Esophagus squamous epithelium (tissue), 5 donors: ENCODE results near the gene MPP3. TPM values are rescaled to one million over a fixed set of nuclear protein-coding genes. Genes with fewer than 3 reads are reported as not detected.

Experiments used
- DNase-seq: peaks from one replicate; lab custom pipeline; 2025; lab: John Stamatoyannopoulos, UW
- H3K27ac ChIP-seq, 4 donors: fragments of 200-600 bp; sonication (generic); one replicate each; pipeline ENCODE4 v1.5.1; 2016 to 2019; ENCODE audit warnings: mild to moderate bottlenecking in 1 of 4
- H3K27me3 ChIP-seq, 4 donors: fragments of 200-600 bp; sonication (generic); 1 replicate in 3 of 4; 2 replicates in 1 of 4; pipeline versions ENCODE4 v1.5.1 to v1.6.0; 2017 to 2021; ENCODE audit warnings: antibody characterized with exemption in 1 of 4
- H3K36me3 ChIP-seq, 3 donors: fragments of 200-600 bp; sonication (generic); one replicate each; pipeline ENCODE4 v1.5.1; 2016 to 2019
- H3K4me1 ChIP-seq, 3 donors: fragments of 200-600 bp; sonication (generic); one replicate each; pipeline ENCODE4 v1.5.1; 2017 to 2019
- H3K4me3 ChIP-seq, 4 donors: fragments of 200-600 bp; sonication (generic); 1 replicate in 3 of 4; 2 replicates in 1 of 4; pipeline ENCODE4 v1.5.1; 2016 to 2019; ENCODE audit warnings: mild to moderate bottlenecking in 2 of 4, moderate library complexity in 1 of 4
- H3K9me3 ChIP-seq, 3 donors: fragments of 200-600 bp; sonication (generic); one replicate each; pipeline ENCODE4 v1.5.1; 2016 to 2019
- POLR2A ChIP-seq, 4 donors: fragments of 450-650 bp; IDR thresholded peaks; one replicate each; pipeline ENCODE4 v1.6.1; 2017; ENCODE audit warnings: antibody characterized with exemption in 4 of 4, mild to moderate bottlenecking in 4 of 4, moderate library complexity in 3 of 4
- WGBS, 2 donors: methylation state at CpG; one replicate each; pipeline ENCODE4 v1.1.5; 2018; 5-methylcytosine and 5-hydroxymethylcytosine counted together
- intact Hi-C: fragments of 100-400 bp; cut with DNase I; formaldehyde crosslinking; loops from one replicate; pipeline ENCODE4 v1.15.0; 2022
- total RNA-seq, 4 donors: library from RNA; depleted of rRNA; stranded (reverse); fragments of >200 nt; gene quantifications; one replicate each; pipeline ENCODE4 v1.1.0, GENCODE V29; 2016
- TF ChIP-seq, protein P1 (sequence below), 6 experiments: fragments of 450-650 bp in 4 of 6; fragments of 200-600 bp in 2 of 6; sonication (generic) in 2 of 6; IDR thresholded peaks; one replicate each; pipeline ENCODE4 v1.5.1; 2016 to 2019; ENCODE audit warnings: antibody characterized with exemption in 6 of 6, mild to moderate bottlenecking in 4 of 6, moderate library complexity in 4 of 6
- donor health status: DM: yes; HTN: yes; CAD: no.

Gene MPP3
- total RNA-seq, 4 donors from 2014 or later, result 5.9 to 15.8 (median 9.0) TPM

DNA sequence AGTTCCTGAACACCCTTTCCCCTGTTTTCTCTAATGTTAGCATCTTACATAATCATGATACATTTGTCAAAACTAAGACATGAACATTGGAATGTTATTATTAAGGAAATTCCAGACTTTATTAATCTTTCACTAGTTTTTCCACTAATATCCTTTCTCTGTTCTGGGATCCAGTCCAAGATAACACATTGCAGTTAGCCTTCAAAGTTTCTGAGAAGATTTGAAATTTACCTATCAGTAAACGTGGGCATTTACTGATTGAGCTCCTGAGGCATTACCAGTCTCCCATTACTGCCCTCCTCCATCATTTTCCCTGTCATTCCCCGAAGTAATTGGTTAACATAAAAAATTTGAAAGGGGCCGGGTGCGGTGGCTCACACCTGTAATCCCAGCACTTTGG is 8.3 kb upstream of the MPP3 start:
- no peaks in the 10 kb centered on the region for H3K9me3 ChIP-seq
- no peaks in the 10 kb centered on the region for H3K36me3 ChIP-seq
- H3K4me1 ChIP-seq, result peaks cover 0 to 36% (median 16%) of the 10 kb centered on the region in 3 donors
- peak overlapping the region in 1 of 4 donors; percentile 40 for H3K27ac ChIP-seq
- TF ChIP-seq, protein P1, sequence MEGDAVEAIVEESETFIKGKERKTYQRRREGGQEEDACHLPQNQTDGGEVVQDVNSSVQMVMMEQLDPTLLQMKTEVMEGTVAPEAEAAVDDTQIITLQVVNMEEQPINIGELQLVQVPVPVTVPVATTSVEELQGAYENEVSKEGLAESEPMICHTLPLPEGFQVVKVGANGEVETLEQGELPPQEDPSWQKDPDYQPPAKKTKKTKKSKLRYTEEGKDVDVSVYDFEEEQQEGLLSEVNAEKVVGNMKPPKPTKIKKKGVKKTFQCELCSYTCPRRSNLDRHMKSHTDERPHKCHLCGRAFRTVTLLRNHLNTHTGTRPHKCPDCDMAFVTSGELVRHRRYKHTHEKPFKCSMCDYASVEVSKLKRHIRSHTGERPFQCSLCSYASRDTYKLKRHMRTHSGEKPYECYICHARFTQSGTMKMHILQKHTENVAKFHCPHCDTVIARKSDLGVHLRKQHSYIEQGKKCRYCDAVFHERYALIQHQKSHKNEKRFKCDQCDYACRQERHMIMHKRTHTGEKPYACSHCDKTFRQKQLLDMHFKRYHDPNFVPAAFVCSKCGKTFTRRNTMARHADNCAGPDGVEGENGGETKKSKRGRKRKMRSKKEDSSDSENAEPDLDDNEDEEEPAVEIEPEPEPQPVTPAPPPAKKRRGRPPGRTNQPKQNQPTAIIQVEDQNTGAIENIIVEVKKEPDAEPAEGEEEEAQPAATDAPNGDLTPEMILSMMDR (IDR thresholded peaks at IDR 0.05), result no peak
- TF ChIP-seq POLR2A (IDR thresholded peaks at IDR 0.05), result no peak
- DNase-seq, result no peak
- 46 to 63% methylated on average over 4 of the region's 4 CpGs for WGBS, 2 donors
- H3K27me3 ChIP-seq, result no peaks in the 10 kb centered on the region
- intact Hi-C loops, result no loop called here
- H3K4me3 ChIP-seq, result no peak overlapping the region

DNA sequence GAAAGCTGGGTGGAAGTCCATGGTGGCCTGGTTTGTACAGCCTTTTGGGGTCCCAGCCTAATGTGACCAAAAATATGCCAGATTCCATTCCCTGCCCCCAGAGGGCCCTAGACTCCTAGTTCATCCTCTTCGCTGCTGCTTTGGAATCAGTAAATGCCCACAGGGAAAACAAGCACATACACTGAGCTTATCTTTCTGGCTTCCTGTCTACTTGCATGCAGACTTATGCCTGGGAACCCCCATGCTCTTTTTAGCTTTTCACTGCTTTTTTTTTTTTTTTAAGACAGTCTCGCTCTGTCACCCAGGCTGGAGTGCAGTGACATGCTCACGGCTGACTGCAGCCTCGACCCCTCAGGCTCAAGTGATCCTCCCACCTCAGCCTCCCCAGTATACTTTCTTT is 7.9 kb upstream of the MPP3 start:
- no peaks in the 10 kb centered on the region for H3K9me3 ChIP-seq
- WGBS, 2 donors, result 40 to 42% methylated on average over 4 of the region's 4 CpGs

DNA sequence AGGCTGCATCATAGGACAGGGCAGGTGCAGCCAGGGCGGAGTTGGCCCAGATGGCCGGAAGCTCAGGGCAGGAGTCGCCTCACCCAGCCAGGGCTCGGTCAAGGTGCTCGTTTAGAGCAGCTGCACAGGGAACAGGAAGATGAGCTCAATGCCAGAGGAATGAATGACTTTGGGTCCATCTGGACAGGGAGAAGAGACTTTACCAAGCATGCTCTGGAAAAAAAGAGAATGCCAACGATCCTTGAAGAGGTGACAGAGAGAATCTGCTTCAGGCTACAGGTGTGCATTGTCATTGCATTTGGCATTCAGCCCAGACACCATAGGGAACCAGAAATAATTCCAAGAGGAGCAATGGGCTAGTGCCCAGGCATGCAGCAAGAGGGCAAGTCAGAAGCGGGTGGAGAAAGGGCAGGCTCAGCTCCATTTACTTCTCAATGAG is 6.7 kb upstream of the MPP3 start:
- no peak for DNase-seq

More for the DNA sequence above, 7.9 kb upstream of the MPP3 start:
- Histone ChIP-seq H3K4me1 (peaks cover 0 to 32% (median 16%) of the 10 kb centered on the region in 3 donors), H3K27me3 (no peaks in the 10 kb centered on the region), H3K36me3 (no peaks in the 10 kb centered on the region), H3K4me3 (no peak overlapping the region), H3K27ac (peak overlapping the region in 1 of 4 donors; percentile 40)
- no peak for DNase-seq
- intact Hi-C loops, result no loop called here
- no peak for TF ChIP-seq POLR2A (IDR thresholded peaks at IDR 0.05)
- TF ChIP-seq, protein P1 (IDR thresholded peaks at IDR 0.05), result no peak

DNA sequence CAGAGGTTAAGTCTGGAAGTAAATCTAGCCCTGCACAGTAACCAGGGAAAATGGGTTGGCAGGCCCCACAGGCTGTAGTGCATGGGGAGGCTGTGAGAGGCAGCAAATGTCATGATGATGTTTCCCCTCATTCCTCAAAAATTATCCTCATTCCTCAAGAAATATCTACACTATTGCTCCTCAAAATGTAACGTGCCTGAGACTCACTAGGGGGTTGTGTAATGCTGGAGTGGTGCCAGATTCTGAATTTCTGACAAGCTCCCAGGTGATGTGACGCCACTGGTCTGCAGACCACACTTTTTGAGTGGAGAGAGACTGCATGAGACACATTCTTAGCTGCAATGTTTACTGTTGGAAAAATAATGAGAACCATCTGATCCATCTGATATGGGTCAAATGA is 1.2 kb upstream of the MPP3 start:
- TF ChIP-seq, protein P1 (IDR thresholded peaks at IDR 0.05), result no peak
- TF ChIP-seq POLR2A (IDR thresholded peaks at IDR 0.05), result no peak
- H3K36me3 ChIP-seq, result peaks cover 0 to 18% (median 6%) of the 10 kb centered on the region in 3 donors
- no peaks in the 10 kb centered on the region for H3K9me3 ChIP-seq
- no peak overlapping the region for H3K27ac ChIP-seq
- intact Hi-C loops, result no loop called here
- H3K4me1 ChIP-seq, result peaks cover 5 to 33% (median 16%) of the 10 kb centered on the region in 3 donors
- peaks cover 0 to 8% (median 0%) of the 10 kb centered on the region in 4 donors for H3K27me3 ChIP-seq
- no peak overlapping the region for H3K4me3 ChIP-seq
- no peak for DNase-seq
- WGBS, 2 donors, result 52 to 59% methylated on average over 2 of the region's 2 CpGs

More for the DNA sequence above, 6.7 kb upstream of the MPP3 start:
- intact Hi-C loops, result loop anchor here (5.0 kb wide), 1 partner anchor 57 kb away; the partner anchor contains the start of gene CFAP97D1
- no peak overlapping the region for H3K4me3 ChIP-seq
- no peaks in the 10 kb centered on the region for H3K27me3 ChIP-seq
- WGBS, 2 donors, result 19 to 27% methylated on average over 7 of the region's 7 CpGs
- no peaks in the 10 kb centered on the region for H3K9me3 ChIP-seq
- peaks cover 0 to 29% (median 16%) of the 10 kb centered on the region in 3 donors for H3K4me1 ChIP-seq
- peak overlapping the region in 3 of 4 donors; percentile 3 to 54 (median 18) for H3K27ac ChIP-seq
- TF ChIP-seq, protein P1 (IDR thresholded peaks at IDR 0.05), result peak in 1 of 6 experiments; percentile 8
- no peak for TF ChIP-seq POLR2A (IDR thresholded peaks at IDR 0.05)
- H3K36me3 ChIP-seq, result no peaks in the 10 kb centered on the region

DNA sequence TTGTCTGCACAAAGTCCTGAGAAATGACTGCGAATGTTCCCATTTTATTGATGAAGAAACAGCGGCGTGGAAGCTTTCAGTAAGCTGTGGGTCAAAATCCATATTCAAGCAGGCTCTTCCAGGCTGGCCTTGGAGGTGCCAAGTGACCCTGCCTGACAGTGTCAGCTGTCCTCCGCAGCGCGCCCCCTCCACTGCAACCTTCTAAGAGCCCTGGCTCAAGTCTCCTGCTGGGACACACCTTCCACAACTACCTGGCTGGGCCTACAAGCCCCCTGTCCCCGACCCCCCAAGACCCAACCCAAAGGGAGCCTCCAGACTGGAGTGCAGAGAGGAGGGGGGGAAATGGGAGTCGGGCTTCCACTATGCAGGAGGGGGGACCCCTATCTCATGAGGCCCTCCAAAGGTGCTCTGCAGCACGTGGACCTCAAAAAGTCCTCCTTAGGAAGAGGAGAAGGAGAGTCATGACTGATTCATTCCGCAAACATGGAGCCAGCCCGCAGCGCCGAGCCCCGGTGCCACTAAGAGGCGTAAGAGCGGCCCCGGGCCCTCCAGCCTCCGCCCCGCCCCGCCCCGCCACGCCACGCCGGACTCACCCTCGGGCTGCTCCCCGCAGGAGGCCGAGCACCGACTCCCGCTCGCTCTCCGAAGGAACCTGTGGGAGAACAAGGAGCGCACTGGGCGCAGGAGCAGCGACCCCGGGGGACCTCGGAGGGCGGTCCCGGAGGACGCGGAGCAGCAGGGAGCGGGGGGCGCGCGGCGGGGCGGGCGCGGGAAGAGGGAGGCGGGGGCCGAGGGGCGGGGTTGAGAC is 574 bp downstream of the MPP3 start:
- peak overlapping the region; percentile 68 to 84 (median 79) for H3K27ac ChIP-seq
- peaks cover 0 to 34% (median 6%) of the 10 kb centered on the region in 3 donors for H3K36me3 ChIP-seq
- 37 to 88% methylated on average over 6 to 12 of the region's 51 CpGs for WGBS, 2 donors
- intact Hi-C loops, result no loop called here
- peaks cover 0 to 8% (median 0%) of the 10 kb centered on the region in 4 donors for H3K27me3 ChIP-seq
- peak overlapping the region; percentile 60 to 76 (median 72) for H3K4me3 ChIP-seq
- no peak for DNase-seq
- peaks cover 5 to 33% (median 16%) of the 10 kb centered on the region in 3 donors for H3K4me1 ChIP-seq
- no peak for TF ChIP-seq POLR2A (IDR thresholded peaks at IDR 0.05)
- TF ChIP-seq, protein P1 (IDR thresholded peaks at IDR 0.05), result no peak
- H3K9me3 ChIP-seq, result no peaks in the 10 kb centered on the region
